NOMO-1 treated with DMSO at 0.1 percent for 48 hours (cell line): ENCODE data around the gene POLD1.

Experiments used
- DNase-seq: peaks from one replicate; lab custom pipeline; 2025; ENCODE audit not compliant: unreplicated experiment; lab: John Stamatoyannopoulos, UW

The POLD1 gene

DNA sequence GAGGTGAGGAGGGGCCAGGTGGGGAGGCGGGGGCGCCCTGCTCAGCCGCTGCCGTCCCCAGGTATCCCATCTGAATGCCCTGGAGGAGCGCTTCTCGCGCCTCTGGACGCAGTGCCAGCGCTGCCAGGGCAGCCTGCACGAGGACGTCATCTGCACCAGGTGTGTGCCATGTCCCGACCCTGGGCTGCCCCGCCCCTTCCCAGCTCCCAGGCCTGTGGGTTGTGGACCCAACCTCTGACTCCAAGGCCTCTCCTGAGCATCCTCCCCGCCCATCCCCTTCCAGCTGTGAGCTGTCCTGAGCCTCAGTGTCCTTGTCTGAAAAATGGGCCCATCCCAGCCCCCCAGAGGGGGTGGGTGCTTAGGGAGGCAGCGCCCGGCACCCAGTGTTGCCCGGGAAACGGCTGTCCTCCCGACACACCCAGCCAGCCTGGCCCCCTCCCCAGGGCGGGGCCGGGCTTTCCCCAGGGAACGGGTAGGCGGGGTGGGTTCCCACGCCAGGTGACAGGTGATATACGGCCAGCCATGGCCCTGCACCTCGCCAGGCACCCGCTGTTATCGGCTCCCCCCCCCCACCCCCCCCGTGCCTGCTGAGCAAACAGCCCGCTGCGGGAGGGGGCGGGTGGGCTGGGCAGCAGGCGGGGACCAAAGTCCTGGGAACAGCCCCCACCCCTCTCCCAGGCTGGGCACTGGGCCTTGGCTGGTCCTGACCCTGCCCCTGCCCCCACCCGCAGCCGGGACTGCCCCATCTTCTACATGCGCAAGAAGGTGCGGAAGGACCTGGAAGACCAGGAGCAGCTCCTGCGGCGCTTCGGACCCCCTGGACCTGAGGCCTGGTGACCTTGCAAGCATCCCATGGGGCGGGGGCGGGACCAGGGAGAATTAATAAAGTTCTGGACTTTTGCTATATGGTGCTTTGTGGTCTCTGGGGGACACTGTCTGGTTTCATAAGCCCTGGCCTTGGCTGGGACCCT is 33.2 kb downstream of the POLD1 start:
- no peak for DNase-seq

DNA sequence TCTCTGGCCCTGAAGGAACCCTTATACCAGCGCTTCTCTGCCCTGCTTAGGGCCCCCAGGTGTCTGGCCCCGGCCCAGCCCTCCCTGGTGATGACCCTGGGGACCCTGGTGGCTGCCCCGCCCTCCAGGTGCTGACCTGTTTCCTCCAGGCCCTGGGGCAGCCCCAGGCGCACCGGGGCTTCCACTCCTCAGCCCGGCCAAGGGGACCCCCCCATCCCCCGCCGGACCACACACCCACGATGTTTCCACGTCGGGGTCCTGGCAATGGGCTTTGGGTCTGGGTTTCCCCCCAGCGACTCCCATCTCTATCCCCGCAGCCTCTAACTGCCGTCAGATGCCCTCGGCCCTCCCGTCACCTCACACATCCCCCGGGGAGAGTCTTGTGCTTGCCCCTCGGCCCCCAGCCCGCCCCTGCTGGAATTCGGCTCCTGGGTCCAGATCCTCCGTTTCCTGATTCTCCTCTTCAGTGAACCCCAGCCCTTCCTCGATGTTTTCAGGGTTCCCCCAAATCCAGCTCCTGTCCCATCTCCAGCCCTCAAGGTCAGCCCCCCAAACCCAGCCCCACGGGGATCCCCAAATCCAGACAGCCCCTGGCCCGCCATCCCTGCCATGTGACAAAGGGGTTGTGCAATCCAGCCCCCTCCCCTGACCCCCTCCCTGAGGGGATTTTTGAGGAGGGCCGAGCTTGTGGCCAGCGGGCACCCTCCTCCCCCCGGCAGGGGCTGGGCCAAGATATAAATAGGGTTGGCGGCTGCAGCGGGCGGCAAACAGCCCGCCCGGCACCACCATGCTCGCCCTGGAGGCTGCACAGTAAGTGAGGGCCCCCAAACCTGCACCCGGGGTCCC is 34.3 kb downstream of the POLD1 start, which contains the start of gene SPIB:
TSS of gene SPIB (plus strand) at position 763 of the 846 bp plus-strand sequence. CDS start at position 788, 25 bp downstream.
- no peak for DNase-seq

GRCh38 chr19:50419022-50419579 is 35.0 kb downstream of the POLD1 start:
- DNase-seq = peak; percentile 9

- DNase-seq = no peak
These were observed 35.5 kb downstream of the POLD1 start for GRCh38 chr19:50419580-50420035.

- DNase-seq = no peak
These were observed 36.0 kb downstream of the POLD1 start for GRCh38 chr19:50420127-50420526.

DNA sequence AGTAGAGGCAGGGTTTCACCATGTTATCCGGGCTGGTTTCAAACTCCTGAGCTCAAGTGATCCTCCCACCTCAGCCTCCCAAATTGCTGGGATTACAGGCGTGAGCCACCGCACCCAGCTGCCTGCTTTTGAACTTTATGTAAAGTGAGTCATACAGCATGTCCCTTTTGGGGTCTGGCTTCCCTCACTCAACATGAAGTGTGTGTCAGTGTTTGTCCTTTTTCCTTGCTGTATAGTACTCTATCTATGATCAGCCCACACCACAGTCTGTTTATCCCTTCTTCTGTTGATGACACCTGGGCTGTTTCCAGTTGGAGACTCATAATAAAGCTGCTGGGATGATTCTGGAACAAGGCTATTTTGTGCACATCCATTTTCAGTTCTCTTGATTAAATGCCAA is 36.7 kb downstream of the POLD1 start:
- no peak for DNase-seq

- DNase-seq = no peak
These were observed 38.5 kb downstream of the POLD1 start for GRCh38 chr19:50422397-50423278.

GRCh38 chr19:50423279-50424113 is 39.3 kb downstream of the POLD1 start:
- DNase-seq = no peak

GRCh38 chr19:50425581-50425980 is 41.4 kb downstream of the POLD1 start:
- DNase-seq = no peak

DNA sequence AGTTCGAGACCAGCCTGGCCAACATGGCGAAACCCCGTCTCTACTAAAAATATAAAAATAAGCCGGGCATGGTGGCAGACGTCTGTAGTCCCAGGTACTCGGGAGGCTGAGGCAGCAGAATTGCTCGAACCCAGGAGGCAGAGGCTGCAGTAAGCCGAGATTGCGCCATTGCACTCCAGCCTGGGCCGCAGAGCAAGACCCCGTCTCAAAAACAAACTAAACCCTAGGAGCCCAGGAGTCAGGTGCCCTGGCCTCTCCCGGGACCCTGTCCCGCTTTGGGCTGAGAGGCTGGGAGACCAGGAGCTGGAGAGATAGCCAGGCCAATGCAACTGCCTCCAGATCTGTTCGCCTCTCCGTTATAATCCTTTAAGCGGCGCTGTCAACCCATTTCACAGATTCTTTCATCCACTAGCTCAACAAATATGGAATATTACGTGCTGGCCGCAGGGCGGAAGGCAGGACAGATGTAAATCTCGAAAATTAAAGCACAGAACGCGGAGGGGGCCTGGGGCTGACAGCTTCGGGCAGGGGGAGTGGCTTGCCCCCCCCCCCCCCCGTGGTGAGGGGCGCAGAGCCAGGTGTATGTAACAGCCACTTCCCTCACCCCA is 43.3 kb downstream of the POLD1 start:
- no peak for DNase-seq

GRCh38 chr19:50427997-50428425 is 43.9 kb downstream of the POLD1 start:
- peak; percentile 96 for DNase-seq

GRCh38 chr19:50428772-50429463 is 44.8 kb downstream of the POLD1 start:
- DNase-seq = no peak

GRCh38 chr19:50430888-50431342 is 46.8 kb downstream of the POLD1 start:
- DNase-seq = no peak

GRCh38 chr19:50431343-50432220 is 47.4 kb downstream of the POLD1 start:
- DNase-seq = peak; percentile 87

- no peak for DNase-seq
These were observed 48.3 kb downstream of the POLD1 start, which contains the start of gene MYBPC2 for GRCh38 chr19:50432221-50433028. TSS of gene MYBPC2 (plus strand) at chr19:50432892. CDS start at chr19:50432954, 62 bp downstream.
